Right ventricle myocardium superior (tissue), 1 donor: Measurements from ENCODE around the gene MRPL37. TPM values are rescaled to one million over a fixed set of nuclear protein-coding genes. Genes with fewer than 3 reads are reported as not detected.
"Not testable (repeated sequence)": the region's sequence is repeated elsewhere in the genome, so short reads cannot be mapped to it uniquely, and the experiment has no call there.

Experiments
- ATAC-seq: fragments of 200-7000 bp; cut with Tn5 transposase; one replicate; pipeline ENCODE4 v1.9.1; 2020; ENCODE audit warnings: mild to moderate bottlenecking; ENCODE audit not compliant: poor library complexity
- DNase-seq: peaks from one replicate; pipeline ENCODE4 v3.0.0-alpha.2; 2020
- intact Hi-C: fragments of 100-400 bp; cut with DNase I; formaldehyde crosslinking; loops from one replicate; pipeline ENCODE4 v1.11.2; 2022
- total RNA-seq: library from RNA; stranded (reverse); fragmentation: NEBNext Ultra II Directional; extraction: Animal tissue kit (Norgen Biotek cat#: 25700); gene quantifications from one replicate; pipeline ENCODE4 v1.2.1, GENCODE V29; 2021
- donor health status: DM: no; HTN: yes; CAD: no; lungs with severe emphysema.

MRPL37 gene
- total RNA-seq, 1 donor from 2014 or later, result 78.6 TPM

GRCh38 chr1:54207287-54207686, 7.3 kb downstream of the MRPL37 start:
- DNase-seq (no peak), ATAC-seq (no peak)
- intact Hi-C loops, result no loop called here

- DNase-seq, intact Hi-C loops, ATAC-seq: not testable (repeated sequence)
These were observed 7.9 kb downstream of the MRPL37 start for GRCh38 chr1:54207896-54208295.

- ATAC-seq, result no peak
- intact Hi-C loops, result no loop called here
These were observed 12.9 kb downstream of the MRPL37 start for GRCh38 chr1:54212872-54213271.

GRCh38 chr1:54215523-54215922, 15.6 kb downstream of the MRPL37 start:
- ATAC-seq (no peak), DNase-seq (no peak)
- intact Hi-C loops, result no loop called here

More at GRCh38 chr1:54212872-54213271, 12.9 kb downstream of the MRPL37 start:
- no peak for DNase-seq

GRCh38 chr1:54218883-54219687, 19.1 kb downstream of the MRPL37 start:
- intact Hi-C loops, result no loop called here
- DNase-seq, result no peak
- ATAC-seq, result no peak

- intact Hi-C loops, result no loop called here
- ATAC-seq, result no peak
- no peak for DNase-seq
These were observed 19.7 kb downstream of the MRPL37 start for GRCh38 chr1:54219688-54220003.

GRCh38 chr1:54220004-54220811, 20.2 kb downstream of the MRPL37 start:
- DNase-seq (peak; percentile 78), ATAC-seq (peak; percentile 73)
- intact Hi-C loops, result no loop called here

- intact Hi-C loops, result no loop called here
These were observed 21.3 kb downstream of the MRPL37 start for GRCh38 chr1:54221113-54221834.

GRCh38 chr1:54221867-54222484, 22.0 kb downstream of the MRPL37 start:
- intact Hi-C loops, result no loop called here
- no peak for DNase-seq
- no peak for ATAC-seq

More at GRCh38 chr1:54221113-54221834, 21.3 kb downstream of the MRPL37 start:
- ATAC-seq, result no peak
- no peak for DNase-seq

GRCh38 chr1:54222711-54223110, 22.7 kb downstream of the MRPL37 start:
- DNase-seq, result no peak
- intact Hi-C loops, result no loop called here
- no peak for ATAC-seq

- intact Hi-C loops, result no loop called here
- DNase-seq (no peak), ATAC-seq (no peak)
These were observed 23.7 kb downstream of the MRPL37 start for GRCh38 chr1:54223441-54224202.

- DNase-seq, result no peak
- intact Hi-C loops, result no loop called here
- ATAC-seq, result no peak
These were observed 24.3 kb downstream of the MRPL37 start for GRCh38 chr1:54224233-54224632.

GRCh38 chr1:54225378-54225777, 25.4 kb downstream of the MRPL37 start:
- intact Hi-C loops, result no loop called here
- no peak for DNase-seq
- no peak for ATAC-seq

GRCh38 chr1:54225986-54226559, 26.1 kb downstream of the MRPL37 start:
- no peak for DNase-seq
- ATAC-seq, result no peak
- intact Hi-C loops, result no loop called here

GRCh38 chr1:54227091-54227602, 27.2 kb downstream of the MRPL37 start:
- DNase-seq (no peak), ATAC-seq (no peak)
- intact Hi-C loops, result no loop called here

- intact Hi-C loops, result no loop called here
- no peak for ATAC-seq
- DNase-seq, result no peak
These were observed 27.9 kb downstream of the MRPL37 start for GRCh38 chr1:54227891-54228310.

- DNase-seq, result no peak
- intact Hi-C loops, result no loop called here
- ATAC-seq, result no peak
These were observed 28.7 kb downstream of the MRPL37 start for GRCh38 chr1:54228638-54229079.
